ENCODE measurements around the gene RMRP. TPM values are rescaled to one million over a fixed set of nuclear protein-coding genes. Genes with fewer than 3 reads are reported as not detected.
A peak's percentile ranks its signal among the peaks of the same experiment; 100 is the strongest.

RMRP gene
- total and polyA plus RNA-seq, 2 experiments from 2014 or later, result 15.3 to 8,626 TPM

GRCh38 chr9:35650341-35651158 is 7.3 kb downstream of the RMRP start, which contains the start of gene SIT1:
Gene SIT1 (minus strand): TSS chr9:35650931. CDS start chr9:35650853, 78 bp downstream.
- H3K4me2 ChIP-seq, result peak within 1 kb of the TSS; percentile 79
- no peaks in the 10 kb centered on the region for H3K9me2 ChIP-seq (ENCODE audit: insufficient read depth)
- peaks cover 11% of the 10 kb centered on the region; the same call in 1 of the 2 replicates for H3F3A ChIP-seq (replicated peaks; ENCODE audit: low read depth)
- Mint-ChIP-seq H3K27ac (no peak within 1 kb of the TSS), H3K9me3 (no peaks in the 10 kb centered on the region; the same call in 2 of the 3 replicates), H3K4me1 (peaks cover 48% of the 10 kb centered on the region), H3K4me3 (peak within 1 kb of the TSS; percentile 61), H3K36me3 (ENCODE audit: low read depth) (no peaks in the 10 kb centered on the region; the same call in 2 of the 3 replicates), H3K27me3 (ENCODE audit: insufficient read depth, low read depth, poor library complexity) (peaks cover 31% of the 10 kb centered on the region)
- no peaks in the 10 kb centered on the region for H3K79me2 ChIP-seq (replicated peaks; ENCODE audit: insufficient read depth)
- H3K4me1 ChIP-seq (ENCODE audit: insufficient read depth), result peaks cover 39% of the 10 kb centered on the region
- no peaks in the 10 kb centered on the region for H3K27me3 ChIP-seq (ENCODE audit: insufficient read depth)
- H2AFZ ChIP-seq, result peak within 1 kb of the TSS; percentile 96
- H4K20me1 ChIP-seq (replicated peaks; ENCODE audit: insufficient read depth), result no peaks in the 10 kb centered on the region
- no peak within 1 kb of the TSS for H3K27ac ChIP-seq (ENCODE audit: low read depth)
- DNase-seq (ENCODE audit: low spot score), result peak; percentile 75
- TF ChIP-seq NANOG (IDR thresholded peaks at IDR 0.05; ENCODE audit: borderline replicate concordance), result no peak
- TF ChIP-seq, protein P1, sequence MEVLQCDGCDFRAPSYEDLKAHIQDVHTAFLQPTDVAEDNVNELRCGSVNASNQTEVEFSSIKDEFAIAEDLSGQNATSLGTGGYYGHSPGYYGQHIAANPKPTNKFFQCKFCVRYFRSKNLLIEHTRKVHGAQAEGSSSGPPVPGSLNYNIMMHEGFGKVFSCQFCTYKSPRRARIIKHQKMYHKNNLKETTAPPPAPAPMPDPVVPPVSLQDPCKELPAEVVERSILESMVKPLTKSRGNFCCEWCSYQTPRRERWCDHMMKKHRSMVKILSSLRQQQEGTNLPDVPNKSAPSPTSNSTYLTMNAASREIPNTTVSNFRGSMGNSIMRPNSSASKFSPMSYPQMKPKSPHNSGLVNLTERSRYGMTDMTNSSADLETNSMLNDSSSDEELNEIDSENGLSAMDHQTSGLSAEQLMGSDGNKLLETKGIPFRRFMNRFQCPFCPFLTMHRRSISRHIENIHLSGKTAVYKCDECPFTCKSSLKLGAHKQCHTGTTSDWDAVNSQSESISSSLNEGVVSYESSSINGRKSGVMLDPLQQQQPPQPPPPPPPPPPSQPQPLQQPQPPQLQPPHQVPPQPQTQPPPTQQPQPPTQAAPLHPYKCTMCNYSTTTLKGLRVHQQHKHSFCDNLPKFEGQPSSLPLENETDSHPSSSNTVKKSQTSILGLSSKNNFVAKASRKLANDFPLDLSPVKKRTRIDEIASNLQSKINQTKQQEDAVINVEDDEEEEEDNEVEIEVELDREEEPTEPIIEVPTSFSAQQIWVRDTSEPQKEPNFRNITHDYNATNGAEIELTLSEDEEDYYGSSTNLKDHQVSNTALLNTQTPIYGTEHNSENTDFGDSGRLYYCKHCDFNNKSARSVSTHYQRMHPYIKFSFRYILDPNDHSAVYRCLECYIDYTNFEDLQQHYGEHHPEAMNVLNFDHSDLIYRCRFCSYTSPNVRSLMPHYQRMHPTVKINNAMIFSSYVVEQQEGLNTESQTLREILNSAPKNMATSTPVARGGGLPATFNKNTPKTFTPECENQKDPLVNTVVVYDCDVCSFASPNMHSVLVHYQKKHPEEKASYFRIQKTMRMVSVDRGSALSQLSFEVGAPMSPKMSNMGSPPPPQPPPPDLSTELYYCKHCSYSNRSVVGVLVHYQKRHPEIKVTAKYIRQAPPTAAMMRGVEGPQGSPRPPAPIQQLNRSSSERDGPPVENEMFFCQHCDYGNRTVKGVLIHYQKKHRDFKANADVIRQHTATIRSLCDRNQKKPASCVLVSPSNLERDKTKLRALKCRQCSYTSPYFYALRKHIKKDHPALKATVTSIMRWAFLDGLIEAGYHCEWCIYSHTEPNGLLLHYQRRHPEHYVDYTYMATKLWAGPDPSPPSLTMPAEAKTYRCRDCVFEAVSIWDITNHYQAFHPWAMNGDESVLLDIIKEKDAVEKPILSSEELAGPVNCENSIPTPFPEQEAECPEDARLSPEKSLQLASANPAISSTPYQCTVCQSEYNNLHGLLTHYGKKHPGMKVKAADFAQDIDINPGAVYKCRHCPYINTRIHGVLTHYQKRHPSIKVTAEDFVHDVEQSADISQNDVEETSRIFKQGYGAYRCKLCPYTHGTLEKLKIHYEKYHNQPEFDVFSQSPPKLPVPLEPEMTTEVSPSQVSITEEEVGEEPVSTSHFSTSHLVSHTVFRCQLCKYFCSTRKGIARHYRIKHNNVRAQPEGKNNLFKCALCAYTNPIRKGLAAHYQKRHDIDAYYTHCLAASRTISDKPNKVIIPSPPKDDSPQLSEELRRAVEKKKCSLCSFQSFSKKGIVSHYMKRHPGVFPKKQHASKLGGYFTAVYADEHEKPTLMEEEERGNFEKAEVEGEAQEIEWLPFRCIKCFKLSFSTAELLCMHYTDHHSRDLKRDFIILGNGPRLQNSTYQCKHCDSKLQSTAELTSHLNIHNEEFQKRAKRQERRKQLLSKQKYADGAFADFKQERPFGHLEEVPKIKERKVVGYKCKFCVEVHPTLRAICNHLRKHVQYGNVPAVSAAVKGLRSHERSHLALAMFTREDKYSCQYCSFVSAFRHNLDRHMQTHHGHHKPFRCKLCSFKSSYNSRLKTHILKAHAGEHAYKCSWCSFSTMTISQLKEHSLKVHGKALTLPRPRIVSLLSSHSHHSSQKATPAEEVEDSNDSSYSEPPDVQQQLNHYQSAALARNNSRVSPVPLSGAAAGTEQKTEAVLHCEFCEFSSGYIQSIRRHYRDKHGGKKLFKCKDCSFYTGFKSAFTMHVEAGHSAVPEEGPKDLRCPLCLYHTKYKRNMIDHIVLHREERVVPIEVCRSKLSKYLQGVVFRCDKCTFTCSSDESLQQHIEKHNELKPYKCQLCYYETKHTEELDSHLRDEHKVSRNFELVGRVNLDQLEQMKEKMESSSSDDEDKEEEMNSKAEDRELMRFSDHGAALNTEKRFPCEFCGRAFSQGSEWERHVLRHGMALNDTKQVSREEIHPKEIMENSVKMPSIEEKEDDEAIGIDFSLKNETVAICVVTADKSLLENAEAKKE (CRISPR knock-in tag; IDR thresholded peaks at IDR 0.05), result no peak
- TF ChIP-seq CREB1 (CRISPR knock-in tag; IDR thresholded peaks at IDR 0.05; ENCODE audit: low read depth), result no peak
- TF ChIP-seq, protein P2, sequence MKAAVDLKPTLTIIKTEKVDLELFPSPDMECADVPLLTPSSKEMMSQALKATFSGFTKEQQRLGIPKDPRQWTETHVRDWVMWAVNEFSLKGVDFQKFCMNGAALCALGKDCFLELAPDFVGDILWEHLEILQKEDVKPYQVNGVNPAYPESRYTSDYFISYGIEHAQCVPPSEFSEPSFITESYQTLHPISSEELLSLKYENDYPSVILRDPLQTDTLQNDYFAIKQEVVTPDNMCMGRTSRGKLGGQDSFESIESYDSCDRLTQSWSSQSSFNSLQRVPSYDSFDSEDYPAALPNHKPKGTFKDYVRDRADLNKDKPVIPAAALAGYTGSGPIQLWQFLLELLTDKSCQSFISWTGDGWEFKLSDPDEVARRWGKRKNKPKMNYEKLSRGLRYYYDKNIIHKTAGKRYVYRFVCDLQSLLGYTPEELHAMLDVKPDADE (IDR thresholded peaks at IDR 0.05), result no peak
- peak; percentile 20; the same call in 1 of the 2 replicates for TF ChIP-seq POLR2AphosphoS5 (IDR thresholded peaks at IDR 0.05; ENCODE audit: low read depth)
- no peak for TF ChIP-seq STAT1 (IDR thresholded peaks at IDR 0.05; ENCODE audit: unreplicated experiment)
- H3K4me3 ChIP-seq, result peak within 1 kb of the TSS; percentile 54
- peak; percentile 5 for ATAC-seq
- H3K36me3 ChIP-seq (ENCODE audit: insufficient read depth), result no peaks in the 10 kb centered on the region
